HEK293 (cell line): ENCODE results near the gene POLR2E.

ENCODE experiments used
- CTCF ChIA-PET: fragments of 350-600 bp; formaldehyde crosslinking; extraction: SDS; loops from one replicate; lab custom pipeline; 2021; ENCODE audit warnings: antibody characterized with exemption; lab: Yijun Ruan, JAX
- POLR2A ChIA-PET: fragments of 300-600 bp; formaldehyde crosslinking; extraction: SDS; loops from one replicate; lab custom pipeline; 2020; ENCODE audit warnings: antibody characterized with exemption, inconsistent platforms; lab: Yijun Ruan, JAX
- H3K27ac ChIP-seq: fragments of 200-500 bp; sonication (Bioruptor generic); 2 replicates; pipeline ENCODE4 v1.5.1; 2014; ENCODE audit warnings: low read depth, low read length, control low read depth, inconsistent platforms; ENCODE audit errors: extremely low read depth
- H3K36me3 ChIP-seq, 2 experiments: fragments of 200-500 bp in 1 of 2; sonication (Bioruptor generic) in 1 of 2; 1 replicate in 1 of 2; 2 replicates in 1 of 2; pipeline ENCODE4 v1.5.1; 2014 to 2017; ENCODE audit warnings: inconsistent platforms in 2 of 2, low read length in 2 of 2; ENCODE audit not compliant: control insufficient read depth in 2 of 2, insufficient read depth in 1 of 2
- H3K4me1 ChIP-seq: fragments of 200-500 bp; sonication (Bioruptor generic); 2 replicates; pipeline ENCODE4 v1.5.1; 2014; ENCODE audit warnings: mild to moderate bottlenecking, low read length, inconsistent platforms; ENCODE audit not compliant: control insufficient read depth, insufficient read depth
- H3K4me3 ChIP-seq: 2 replicates; pipeline ENCODE4 v1.5.1; 2011; ENCODE audit warnings: low read depth, mild to moderate bottlenecking, control low read depth, low read length, moderate library complexity
- H3K9me3 ChIP-seq: fragments of 200-500 bp; sonication (Bioruptor generic); 2 replicates; pipeline ENCODE4 v1.5.1; 2014; ENCODE audit warnings: low read depth, low read length, inconsistent platforms; ENCODE audit not compliant: control insufficient read depth, insufficient read depth
- EGR2 ChIP-seq: fragments of 450-650 bp; formaldehyde crosslinking; IDR thresholded peaks from 2 replicates; pipeline ENCODE4 v1.5.1; 2016; ENCODE audit warnings: low read depth, missing biosample characterization, missing genetic modification characterization
- HIC1 ChIP-seq: fragments of 450-650 bp; formaldehyde crosslinking; IDR thresholded peaks from 2 replicates; pipeline ENCODE4 v1.5.1; 2016; ENCODE audit warnings: missing biosample characterization, missing genetic modification characterization
- KLF1 ChIP-seq: fragments of 450-650 bp; formaldehyde crosslinking; IDR thresholded peaks from 2 replicates; pipeline ENCODE4 v1.5.1; 2016; ENCODE audit warnings: missing biosample characterization, missing genetic modification characterization
- KLF8 ChIP-seq: fragments of 450-650 bp; formaldehyde crosslinking; IDR thresholded peaks from 2 replicates; pipeline ENCODE4 v1.5.1; 2016; ENCODE audit warnings: missing biosample characterization, missing genetic modification characterization
- SP2 ChIP-seq: fragments of 450-650 bp; formaldehyde crosslinking; IDR thresholded peaks from 2 replicates; pipeline ENCODE4 v1.5.1; 2016; ENCODE audit warnings: missing biosample characterization, missing genetic modification characterization
- SP3 ChIP-seq: fragments of 450-650 bp; formaldehyde crosslinking; IDR thresholded peaks from 2 replicates; pipeline ENCODE4 v1.5.1; 2016; ENCODE audit warnings: missing biosample characterization, missing genetic modification characterization
- SP7 ChIP-seq: fragments of 450-650 bp; formaldehyde crosslinking; IDR thresholded peaks from 2 replicates; pipeline ENCODE4 v1.5.1; 2016; ENCODE audit warnings: missing biosample characterization, missing genetic modification characterization
- ZBTB10 ChIP-seq: fragments of 450-650 bp; formaldehyde crosslinking; IDR thresholded peaks from 2 replicates; pipeline ENCODE4 v1.5.1; 2016; ENCODE audit warnings: missing biosample characterization, missing genetic modification characterization
- ZBTB8A ChIP-seq: fragments of 450-650 bp; formaldehyde crosslinking; IDR thresholded peaks from 2 replicates; pipeline ENCODE4 v1.5.1; 2016; ENCODE audit warnings: missing biosample characterization, missing genetic modification characterization
- ZFHX2 ChIP-seq: fragments of 450-650 bp; formaldehyde crosslinking; conservative IDR thresholded peaks from 2 replicates; pipeline ENCODE4 v1.5.1; 2016; ENCODE audit warnings: missing biosample characterization, missing genetic modification characterization
- ZNF211 ChIP-seq: fragments of 450-650 bp; formaldehyde crosslinking; IDR thresholded peaks from 2 replicates; pipeline ENCODE4 v1.5.1; 2016; ENCODE audit warnings: low read depth, missing biosample characterization, missing genetic modification characterization
- ZNF223 ChIP-seq: fragments of 450-650 bp; formaldehyde crosslinking; IDR thresholded peaks from 2 replicates; pipeline ENCODE4 v1.5.1; 2016; ENCODE audit warnings: missing biosample characterization, missing genetic modification characterization
- ZNF335 ChIP-seq: fragments of 450-650 bp; formaldehyde crosslinking; conservative IDR thresholded peaks from 2 replicates; pipeline ENCODE4 v1.5.1; 2016; ENCODE audit warnings: missing biosample characterization, missing genetic modification characterization
- ZNF37A ChIP-seq: fragments of 450-650 bp; IDR thresholded peaks from 2 replicates; pipeline ENCODE4 v1.5.1; 2018; ENCODE audit warnings: missing biosample characterization, missing genetic modification characterization
- ZNF624 ChIP-seq: fragments of 450-650 bp; formaldehyde crosslinking; IDR thresholded peaks from 2 replicates; pipeline ENCODE4 v1.5.1; 2017; ENCODE audit warnings: missing biosample characterization, missing genetic modification characterization
- ZNF645 ChIP-seq: fragments of 450-650 bp; formaldehyde crosslinking; IDR thresholded peaks from 2 replicates; pipeline ENCODE4; 2016; ENCODE audit warnings: missing biosample characterization, missing genetic modification characterization

The POLR2E gene

DNA sequence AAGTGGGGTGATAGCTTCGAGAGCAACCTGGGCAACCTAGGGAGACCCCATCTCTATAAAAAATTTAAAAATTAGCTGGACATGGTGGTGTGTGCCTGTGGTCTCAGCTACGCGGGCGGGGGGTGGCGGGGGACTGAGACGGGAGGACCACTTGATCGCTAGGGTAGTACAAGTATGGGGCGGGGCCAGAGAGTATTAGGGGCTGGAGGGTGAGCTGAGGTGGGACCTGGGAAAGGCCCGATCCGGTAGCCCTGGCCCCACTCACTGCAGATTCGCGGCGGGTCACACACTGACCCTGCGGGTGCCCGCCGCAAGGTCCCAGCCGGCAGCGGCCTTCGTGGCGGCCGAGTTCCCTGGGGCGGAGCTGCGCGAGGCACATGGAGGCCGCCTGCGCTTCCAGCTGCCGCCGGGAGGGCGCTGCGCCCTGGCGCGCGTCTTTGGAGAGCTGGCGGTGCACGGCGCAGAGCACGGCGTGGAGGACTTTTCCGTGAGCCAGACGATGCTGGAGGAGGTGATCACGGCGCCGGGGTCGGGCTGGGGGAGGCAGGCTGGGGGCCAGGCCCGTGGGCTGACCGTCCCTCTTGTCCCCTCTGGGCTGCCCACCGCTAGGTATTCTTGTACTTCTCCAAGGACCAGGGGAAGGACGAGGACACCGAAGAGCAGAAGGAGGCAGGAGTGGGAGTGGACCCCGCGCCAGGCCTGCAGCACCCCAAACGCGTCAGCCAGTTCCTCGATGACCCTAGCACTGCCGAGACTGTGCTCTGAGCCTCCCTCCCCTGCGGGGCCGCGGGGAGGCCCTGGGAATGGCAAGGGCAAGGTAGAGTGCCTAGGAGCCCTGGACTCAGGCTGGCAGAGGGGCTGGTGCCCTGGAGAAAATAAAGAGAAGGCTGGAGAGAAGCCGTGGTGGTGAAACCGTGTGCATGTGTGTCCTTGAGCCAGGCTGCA lies 30.2 kb downstream of the POLR2E start (continued):
- no peak for TF ChIP-seq ZBTB10 (tag by site-specific recombination)
- TF ChIP-seq ZNF335 (tag by site-specific recombination), result peak; percentile 38; the same call in 1 of the 2 replicates
- 0 out of 2 replicates have a peak, but pooled peaks have one; percentile 11 for TF ChIP-seq SP7 (tag by site-specific recombination)
- peak; percentile 81 for TF ChIP-seq ZBTB8A (tag by site-specific recombination)

GRCh38 chr19:1063909-1064660 lies 31.1 kb downstream of the POLR2E start:
- H3K4me3 ChIP-seq, result no peak overlapping the region
- H3K9me3 ChIP-seq, result no peaks in the 10 kb centered on the region
- ChIA-PET CTCF (interaction anchor here (0.6 to 2.1 kb wide), 6 partner anchors 13 to 49 kb away, joined by 3 to 11 read pairs (median 4); partner anchors contain the start of genes CNN2 and RNU6-2), POLR2A (interaction anchor here (0.6 to 1.0 kb wide), 4 partner anchors 9 to 38 kb away, joined by 3 read pairs; partner anchors contain the start of gene CNN2)
- peaks cover 2% of the 10 kb centered on the region; the same call in 1 of the 2 replicates for H3K4me1 ChIP-seq
- TF ChIP-seq HIC1 (tag by site-specific recombination), result 0 out of 2 replicates have a peak, but pooled peaks have one; percentile 39
- peak; percentile 49; the same call in 1 of the 2 replicates for TF ChIP-seq ZFHX2 (tag by site-specific recombination)
- TF ChIP-seq EGR2, result peak; percentile 31; the same call in 1 of the 2 replicates
- no peak for TF ChIP-seq ZNF211 (tag by site-specific recombination)
- TF ChIP-seq ZNF223 (tag by site-specific recombination), result peak; percentile 58
- no peak for TF ChIP-seq ZNF645 (tag by site-specific recombination)
- TF ChIP-seq SP2 (tag by site-specific recombination), result peak; percentile 27
- TF ChIP-seq, all 188 proteins: peak for 5
- Histone ChIP-seq H3K27ac (no peak overlapping the region), H3K36me3 (peaks cover 0 to 3% of the 10 kb centered on the region in 2 experiments; a peak in 2 of 3 replicates)

DNA sequence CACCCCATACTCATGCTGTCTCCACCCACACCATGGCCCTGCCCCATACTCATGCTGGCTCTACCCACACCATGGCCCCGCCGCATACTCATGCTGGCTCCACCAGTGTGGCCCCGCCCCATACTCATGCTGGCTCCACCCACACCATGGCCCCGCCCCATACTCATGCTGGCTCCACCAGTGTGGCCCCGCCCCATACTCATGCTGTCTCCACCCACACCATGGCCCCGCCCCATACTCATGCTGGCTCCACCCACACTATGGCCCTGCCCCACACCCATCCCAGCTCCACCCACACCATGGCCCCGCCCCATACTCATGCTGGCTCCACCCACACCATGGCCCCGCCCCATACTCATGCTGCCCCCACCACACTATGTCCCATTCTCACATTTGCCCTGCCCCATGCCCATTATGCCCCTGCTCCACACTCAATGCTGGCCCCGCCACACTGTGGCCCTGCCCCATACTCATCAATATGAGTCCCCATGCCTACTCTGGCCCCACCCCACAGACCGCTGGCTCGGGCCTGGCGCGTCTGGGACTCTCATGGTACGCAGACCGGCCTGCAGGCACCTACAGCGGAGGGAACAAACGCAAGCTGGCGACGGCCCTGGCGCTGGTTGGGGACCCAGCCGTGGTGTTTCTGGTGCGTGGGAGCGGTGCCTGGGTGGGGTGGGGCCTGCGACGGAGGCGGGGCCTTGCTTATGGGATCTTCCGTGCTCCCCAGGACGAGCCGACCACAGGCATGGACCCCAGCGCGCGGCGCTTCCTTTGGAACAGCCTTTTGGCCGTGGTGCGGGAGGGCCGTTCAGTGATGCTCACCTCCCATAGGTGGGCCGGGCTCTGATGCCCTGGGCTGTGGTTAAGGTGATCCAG lies 31.9 kb downstream of the POLR2E start:
- CTCF ChIA-PET, result interaction anchor here (0.5 to 2.1 kb wide), 2 partner anchors 37 kb away, joined by 3 to 11 read pairs; partner anchors contain the start of gene CNN2
- peaks cover 2% of the 10 kb centered on the region; the same call in 1 of the 2 replicates for H3K4me1 ChIP-seq
- TF ChIP-seq ZNF624 (tag by site-specific recombination) (no peak), ZNF37A (tag by site-specific recombination) (no peak), HIC1 (tag by site-specific recombination) (peak; percentile 78), SP3 (tag by site-specific recombination) (peak; percentile 39), KLF1 (peak; percentile 51; the same call in 1 of the 2 replicates), KLF8 (tag by site-specific recombination) (peak; percentile 96), SP2 (tag by site-specific recombination) (peak; percentile 7; the same call in 1 of the 2 replicates)
- TF ChIP-seq, all 188 proteins: peak for 5
- no peak overlapping the region for H3K4me3 ChIP-seq
- H3K27ac ChIP-seq, result no peak overlapping the region
- POLR2A ChIA-PET, result no interaction called here
- peaks cover 0 to 8% of the 10 kb centered on the region in 2 experiments; a peak in 2 of 3 replicates for H3K36me3 ChIP-seq
- no peaks in the 10 kb centered on the region for H3K9me3 ChIP-seq
